ENCODE measurements around the gene IL17REL. TPM values are rescaled to one million over a fixed set of nuclear protein-coding genes. Genes with fewer than 3 reads are reported as not detected.

The IL17REL gene
- total and polyA plus RNA-seq, 2 of the 13 experiments (the other 11 are each of a cell fraction or from before 2014, with no cell fraction given), result not detected

DNA sequence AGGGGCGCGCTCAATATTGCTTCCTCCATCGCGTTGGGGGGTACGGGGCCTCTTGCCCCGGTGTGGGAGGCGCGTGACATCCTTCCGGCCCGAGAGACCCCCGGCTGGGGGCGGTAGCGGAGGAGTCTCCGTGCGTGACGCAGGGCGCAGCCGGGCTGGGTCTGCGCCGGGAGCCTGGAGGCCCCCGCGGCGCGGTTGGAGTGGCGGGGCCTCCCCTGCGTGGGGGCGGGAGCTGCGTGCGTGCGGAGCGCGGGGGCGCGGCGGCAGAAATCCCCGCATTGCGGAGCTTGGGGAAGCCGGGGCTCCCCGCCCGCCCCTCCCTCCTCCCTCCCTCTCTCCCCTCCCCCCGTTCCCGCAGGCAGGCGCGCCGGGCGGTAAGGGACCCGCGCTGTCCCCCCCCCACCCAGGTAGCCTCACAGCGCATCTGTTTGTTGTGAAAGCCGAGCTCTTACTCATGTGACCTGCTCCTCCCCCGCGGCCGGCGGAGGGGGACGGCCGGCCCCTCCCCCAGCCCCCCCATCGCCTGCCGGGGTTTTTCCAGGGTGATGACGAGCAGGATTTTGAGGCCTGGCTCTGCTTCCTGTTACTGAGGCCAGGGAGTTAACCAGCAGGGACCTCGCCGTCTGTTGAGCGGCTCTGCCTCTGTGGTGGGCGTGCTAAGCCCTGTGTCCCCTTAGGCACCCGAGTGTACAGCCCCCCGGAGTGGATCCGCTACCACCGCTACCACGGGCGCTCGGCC is 50.4 kb downstream of the IL17REL start (continued):
- TF ChIP-seq, protein P1, sequence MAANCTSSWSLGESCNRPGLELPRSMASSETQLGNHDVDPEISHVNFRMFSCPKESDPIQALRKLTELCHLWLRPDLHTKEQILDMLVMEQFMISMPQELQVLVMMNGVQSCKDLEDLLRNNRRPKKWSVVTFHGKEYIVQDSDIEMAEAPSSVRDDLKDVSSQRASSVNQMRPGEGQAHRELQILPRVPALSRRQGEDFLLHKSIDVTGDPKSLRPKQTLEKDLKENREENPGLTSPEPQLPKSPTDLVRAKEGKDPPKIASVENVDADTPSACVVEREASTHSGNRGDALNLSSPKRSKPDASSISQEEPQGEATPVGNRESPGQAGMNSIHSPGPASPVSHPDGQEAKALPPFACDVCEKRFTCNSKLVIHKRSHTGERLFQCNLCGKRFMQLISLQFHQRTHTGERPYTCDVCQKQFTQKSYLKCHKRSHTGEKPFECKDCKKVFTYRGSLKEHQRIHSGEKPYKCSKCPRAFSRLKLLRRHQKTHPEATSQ (CRISPR knock-in tag; IDR thresholded peaks at IDR 0.05; ENCODE audit: borderline replicate concordance), result no peak
- TF ChIP-seq, protein P2, sequence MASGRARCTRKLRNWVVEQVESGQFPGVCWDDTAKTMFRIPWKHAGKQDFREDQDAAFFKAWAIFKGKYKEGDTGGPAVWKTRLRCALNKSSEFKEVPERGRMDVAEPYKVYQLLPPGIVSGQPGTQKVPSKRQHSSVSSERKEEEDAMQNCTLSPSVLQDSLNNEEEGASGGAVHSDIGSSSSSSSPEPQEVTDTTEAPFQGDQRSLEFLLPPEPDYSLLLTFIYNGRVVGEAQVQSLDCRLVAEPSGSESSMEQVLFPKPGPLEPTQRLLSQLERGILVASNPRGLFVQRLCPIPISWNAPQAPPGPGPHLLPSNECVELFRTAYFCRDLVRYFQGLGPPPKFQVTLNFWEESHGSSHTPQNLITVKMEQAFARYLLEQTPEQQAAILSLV (CRISPR knock-in tag; IDR thresholded peaks at IDR 0.05; ENCODE audit: borderline replicate concordance), result no peak
- TF ChIP-seq, protein P3, sequence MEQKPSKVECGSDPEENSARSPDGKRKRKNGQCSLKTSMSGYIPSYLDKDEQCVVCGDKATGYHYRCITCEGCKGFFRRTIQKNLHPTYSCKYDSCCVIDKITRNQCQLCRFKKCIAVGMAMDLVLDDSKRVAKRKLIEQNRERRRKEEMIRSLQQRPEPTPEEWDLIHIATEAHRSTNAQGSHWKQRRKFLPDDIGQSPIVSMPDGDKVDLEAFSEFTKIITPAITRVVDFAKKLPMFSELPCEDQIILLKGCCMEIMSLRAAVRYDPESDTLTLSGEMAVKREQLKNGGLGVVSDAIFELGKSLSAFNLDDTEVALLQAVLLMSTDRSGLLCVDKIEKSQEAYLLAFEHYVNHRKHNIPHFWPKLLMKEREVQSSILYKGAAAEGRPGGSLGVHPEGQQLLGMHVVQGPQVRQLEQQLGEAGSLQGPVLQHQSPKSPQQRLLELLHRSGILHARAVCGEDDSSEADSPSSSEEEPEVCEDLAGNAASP (CRISPR knock-in tag; IDR thresholded peaks at IDR 0.05; ENCODE audit: borderline replicate concordance), result no peak
- TF ChIP-seq HIVEP1 (CRISPR knock-in tag; IDR thresholded peaks at IDR 0.05) (no peak; the same call in 1 of the 2 replicates), ZNF766 (CRISPR knock-in tag; IDR thresholded peaks at IDR 0.05; ENCODE audit: borderline replicate concordance) (no peak), NFYB (CRISPR knock-in tag; IDR thresholded peaks at IDR 0.05) (no peak), ATF1 (CRISPR knock-in tag; IDR thresholded peaks at IDR 0.05) (no peak), KLF13 (CRISPR knock-in tag; IDR thresholded peaks at IDR 0.05) (no peak), ZNF782 (CRISPR knock-in tag; IDR thresholded peaks at IDR 0.05; ENCODE audit: borderline replicate concordance) (no peak), TP53 (CRISPR knock-in tag; conservative IDR thresholded peaks at IDR 0.05) (no peak), NCOA2 (CRISPR knock-in tag; IDR thresholded peaks at IDR 0.05) (no peak), ADNP (CRISPR knock-in tag; IDR thresholded peaks at IDR 0.05) (no peak), TBL1XR1 (IDR thresholded peaks at IDR 0.05; ENCODE audit: borderline replicate concordance, low read length, partially characterized antibody) (no peak)
- TF ChIP-seq, protein P4, sequence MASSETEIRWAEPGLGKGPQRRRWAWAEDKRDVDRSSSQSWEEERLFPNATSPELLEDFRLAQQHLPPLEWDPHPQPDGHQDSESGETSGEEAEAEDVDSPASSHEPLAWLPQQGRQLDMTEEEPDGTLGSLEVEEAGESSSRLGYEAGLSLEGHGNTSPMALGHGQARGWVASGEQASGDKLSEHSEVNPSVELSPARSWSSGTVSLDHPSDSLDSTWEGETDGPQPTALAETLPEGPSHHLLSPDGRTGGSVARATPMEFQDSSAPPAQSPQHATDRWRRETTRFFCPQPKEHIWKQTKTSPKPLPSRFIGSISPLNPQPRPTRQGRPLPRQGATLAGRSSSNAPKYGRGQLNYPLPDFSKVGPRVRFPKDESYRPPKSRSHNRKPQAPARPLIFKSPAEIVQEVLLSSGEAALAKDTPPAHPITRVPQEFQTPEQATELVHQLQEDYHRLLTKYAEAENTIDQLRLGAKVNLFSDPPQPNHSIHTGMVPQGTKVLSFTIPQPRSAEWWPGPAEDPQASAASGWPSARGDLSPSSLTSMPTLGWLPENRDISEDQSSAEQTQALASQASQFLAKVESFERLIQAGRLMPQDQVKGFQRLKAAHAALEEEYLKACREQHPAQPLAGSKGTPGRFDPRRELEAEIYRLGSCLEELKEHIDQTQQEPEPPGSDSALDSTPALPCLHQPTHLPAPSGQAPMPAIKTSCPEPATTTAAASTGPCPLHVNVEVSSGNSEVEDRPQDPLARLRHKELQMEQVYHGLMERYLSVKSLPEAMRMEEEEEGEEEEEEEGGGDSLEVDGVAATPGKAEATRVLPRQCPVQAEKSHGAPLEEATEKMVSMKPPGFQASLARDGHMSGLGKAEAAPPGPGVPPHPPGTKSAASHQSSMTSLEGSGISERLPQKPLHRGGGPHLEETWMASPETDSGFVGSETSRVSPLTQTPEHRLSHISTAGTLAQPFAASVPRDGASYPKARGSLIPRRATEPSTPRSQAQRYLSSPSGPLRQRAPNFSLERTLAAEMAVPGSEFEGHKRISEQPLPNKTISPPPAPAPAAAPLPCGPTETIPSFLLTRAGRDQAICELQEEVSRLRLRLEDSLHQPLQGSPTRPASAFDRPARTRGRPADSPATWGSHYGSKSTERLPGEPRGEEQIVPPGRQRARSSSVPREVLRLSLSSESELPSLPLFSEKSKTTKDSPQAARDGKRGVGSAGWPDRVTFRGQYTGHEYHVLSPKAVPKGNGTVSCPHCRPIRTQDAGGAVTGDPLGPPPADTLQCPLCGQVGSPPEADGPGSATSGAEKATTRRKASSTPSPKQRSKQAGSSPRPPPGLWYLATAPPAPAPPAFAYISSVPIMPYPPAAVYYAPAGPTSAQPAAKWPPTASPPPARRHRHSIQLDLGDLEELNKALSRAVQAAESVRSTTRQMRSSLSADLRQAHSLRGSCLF (CRISPR knock-in tag; IDR thresholded peaks at IDR 0.05; ENCODE audit: borderline replicate concordance), result no peak
- TF ChIP-seq, protein P5, sequence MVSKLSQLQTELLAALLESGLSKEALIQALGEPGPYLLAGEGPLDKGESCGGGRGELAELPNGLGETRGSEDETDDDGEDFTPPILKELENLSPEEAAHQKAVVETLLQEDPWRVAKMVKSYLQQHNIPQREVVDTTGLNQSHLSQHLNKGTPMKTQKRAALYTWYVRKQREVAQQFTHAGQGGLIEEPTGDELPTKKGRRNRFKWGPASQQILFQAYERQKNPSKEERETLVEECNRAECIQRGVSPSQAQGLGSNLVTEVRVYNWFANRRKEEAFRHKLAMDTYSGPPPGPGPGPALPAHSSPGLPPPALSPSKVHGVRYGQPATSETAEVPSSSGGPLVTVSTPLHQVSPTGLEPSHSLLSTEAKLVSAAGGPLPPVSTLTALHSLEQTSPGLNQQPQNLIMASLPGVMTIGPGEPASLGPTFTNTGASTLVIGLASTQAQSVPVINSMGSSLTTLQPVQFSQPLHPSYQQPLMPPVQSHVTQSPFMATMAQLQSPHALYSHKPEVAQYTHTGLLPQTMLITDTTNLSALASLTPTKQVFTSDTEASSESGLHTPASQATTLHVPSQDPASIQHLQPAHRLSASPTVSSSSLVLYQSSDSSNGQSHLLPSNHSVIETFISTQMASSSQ (IDR thresholded peaks at IDR 0.05; ENCODE audit: low read depth), result no peak
- TF ChIP-seq, protein P5 (CRISPR knock-in tag; IDR thresholded peaks at IDR 0.05; ENCODE audit: borderline replicate concordance), result no peak

Data from HepG2 (cell line).